GM10266 (cell line): ENCODE measurements around the gene LCMT2.

Source experiments
- DNase-seq: peaks from one replicate; pipeline ENCODE4 v3.0.0; 2012; ENCODE audit errors: extremely low spot score
- TF ChIP-seq, protein P1 (sequence below): IDR thresholded peaks from 2 replicates; pipeline ENCODE4 v1.5.1; 2012; ENCODE audit warnings: mild to moderate bottlenecking, low read depth; ENCODE audit not compliant: control insufficient read depth, insufficient read depth; ENCODE audit errors: missing control alignments

The LCMT2 gene

DNA sequence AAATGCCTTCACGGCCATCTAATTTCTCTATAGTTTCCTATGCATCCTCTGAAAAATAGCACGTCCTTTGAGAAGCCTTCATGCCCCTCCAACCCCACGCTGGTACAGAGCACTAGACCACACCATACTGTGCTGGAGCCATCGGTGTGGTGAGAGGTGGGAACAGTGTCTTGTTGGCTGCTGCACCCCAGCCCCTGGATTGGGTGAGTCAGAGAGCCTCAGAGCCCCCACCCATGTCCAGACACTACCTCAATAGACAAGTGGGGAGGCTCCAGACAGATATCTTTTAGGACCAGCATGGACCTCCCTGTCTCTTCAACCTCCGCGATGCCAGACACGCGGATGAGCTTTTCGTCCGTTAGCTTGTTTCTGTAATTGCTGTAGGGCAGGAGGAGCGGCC lies 51.5 kb downstream of the LCMT2 start:
- no peak for DNase-seq
- TF ChIP-seq, protein P1, sequence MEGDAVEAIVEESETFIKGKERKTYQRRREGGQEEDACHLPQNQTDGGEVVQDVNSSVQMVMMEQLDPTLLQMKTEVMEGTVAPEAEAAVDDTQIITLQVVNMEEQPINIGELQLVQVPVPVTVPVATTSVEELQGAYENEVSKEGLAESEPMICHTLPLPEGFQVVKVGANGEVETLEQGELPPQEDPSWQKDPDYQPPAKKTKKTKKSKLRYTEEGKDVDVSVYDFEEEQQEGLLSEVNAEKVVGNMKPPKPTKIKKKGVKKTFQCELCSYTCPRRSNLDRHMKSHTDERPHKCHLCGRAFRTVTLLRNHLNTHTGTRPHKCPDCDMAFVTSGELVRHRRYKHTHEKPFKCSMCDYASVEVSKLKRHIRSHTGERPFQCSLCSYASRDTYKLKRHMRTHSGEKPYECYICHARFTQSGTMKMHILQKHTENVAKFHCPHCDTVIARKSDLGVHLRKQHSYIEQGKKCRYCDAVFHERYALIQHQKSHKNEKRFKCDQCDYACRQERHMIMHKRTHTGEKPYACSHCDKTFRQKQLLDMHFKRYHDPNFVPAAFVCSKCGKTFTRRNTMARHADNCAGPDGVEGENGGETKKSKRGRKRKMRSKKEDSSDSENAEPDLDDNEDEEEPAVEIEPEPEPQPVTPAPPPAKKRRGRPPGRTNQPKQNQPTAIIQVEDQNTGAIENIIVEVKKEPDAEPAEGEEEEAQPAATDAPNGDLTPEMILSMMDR = no peak

- TF ChIP-seq, protein P1 = no peak
- no peak for DNase-seq
Measured at GRCh38 chr15:43277901-43278300, 52.5 kb downstream of the LCMT2 start.

DNA sequence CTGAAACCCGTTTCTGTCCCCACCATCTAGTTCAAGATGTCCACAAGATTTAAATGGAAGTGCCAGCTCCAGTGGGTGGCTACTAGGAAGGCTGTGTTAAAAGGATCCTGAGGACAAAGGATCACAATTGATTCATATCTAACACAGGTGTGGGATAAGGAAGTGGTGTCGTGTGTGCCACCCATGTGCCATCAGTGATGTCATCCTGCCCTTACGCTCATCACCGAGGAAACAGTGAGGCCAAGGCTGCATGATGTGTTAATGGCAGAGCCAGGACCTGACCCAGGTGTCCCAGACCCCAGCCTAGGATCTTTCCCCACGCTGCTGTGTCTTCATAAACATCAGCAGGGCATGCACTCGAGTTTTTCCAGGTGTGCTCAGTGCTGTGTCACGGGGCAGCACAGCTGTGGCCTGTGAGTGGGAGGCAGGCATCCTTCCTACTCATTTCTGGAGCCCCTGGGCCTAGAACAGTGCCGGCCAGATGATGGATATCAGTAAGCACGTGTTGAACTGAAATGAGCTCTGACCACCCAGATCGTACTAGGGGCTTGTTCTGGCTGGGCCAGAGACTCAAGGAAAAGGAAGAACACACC lies 53.0 kb downstream of the LCMT2 start:
- no peak for DNase-seq
- TF ChIP-seq, protein P1 = no peak

DNA sequence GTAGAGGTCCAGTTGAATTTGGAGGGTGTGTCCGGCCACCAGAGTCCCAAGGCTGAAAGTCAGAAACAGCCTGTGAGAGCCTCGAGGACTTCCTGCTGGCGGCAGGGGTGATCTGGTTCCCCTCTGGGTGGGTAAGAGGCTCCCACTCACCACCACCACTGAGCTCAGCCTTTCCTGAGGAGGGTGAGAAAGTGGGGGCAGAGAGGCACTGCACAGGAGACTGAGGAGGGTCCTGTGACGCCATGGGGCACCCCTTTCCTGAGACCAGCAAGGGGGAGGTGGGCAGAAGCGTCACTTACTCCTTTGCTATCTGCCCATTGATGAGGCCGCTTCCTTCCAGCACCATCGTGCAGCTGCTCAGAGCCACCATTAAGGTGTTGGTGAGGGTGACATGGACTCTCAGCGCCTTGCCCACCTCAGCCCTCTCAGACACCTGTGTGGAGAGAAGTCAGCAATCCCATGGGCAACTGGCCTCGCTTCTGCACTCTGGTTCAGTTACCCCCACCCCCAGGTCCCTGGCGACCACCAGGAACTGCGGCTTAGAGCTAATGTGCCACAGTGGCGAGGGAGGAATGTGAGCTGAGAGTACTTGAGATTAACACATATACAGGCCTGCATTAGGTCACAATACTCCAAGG lies 53.7 kb downstream of the LCMT2 start:
- no peak for DNase-seq
- TF ChIP-seq, protein P1 = no peak

DNA sequence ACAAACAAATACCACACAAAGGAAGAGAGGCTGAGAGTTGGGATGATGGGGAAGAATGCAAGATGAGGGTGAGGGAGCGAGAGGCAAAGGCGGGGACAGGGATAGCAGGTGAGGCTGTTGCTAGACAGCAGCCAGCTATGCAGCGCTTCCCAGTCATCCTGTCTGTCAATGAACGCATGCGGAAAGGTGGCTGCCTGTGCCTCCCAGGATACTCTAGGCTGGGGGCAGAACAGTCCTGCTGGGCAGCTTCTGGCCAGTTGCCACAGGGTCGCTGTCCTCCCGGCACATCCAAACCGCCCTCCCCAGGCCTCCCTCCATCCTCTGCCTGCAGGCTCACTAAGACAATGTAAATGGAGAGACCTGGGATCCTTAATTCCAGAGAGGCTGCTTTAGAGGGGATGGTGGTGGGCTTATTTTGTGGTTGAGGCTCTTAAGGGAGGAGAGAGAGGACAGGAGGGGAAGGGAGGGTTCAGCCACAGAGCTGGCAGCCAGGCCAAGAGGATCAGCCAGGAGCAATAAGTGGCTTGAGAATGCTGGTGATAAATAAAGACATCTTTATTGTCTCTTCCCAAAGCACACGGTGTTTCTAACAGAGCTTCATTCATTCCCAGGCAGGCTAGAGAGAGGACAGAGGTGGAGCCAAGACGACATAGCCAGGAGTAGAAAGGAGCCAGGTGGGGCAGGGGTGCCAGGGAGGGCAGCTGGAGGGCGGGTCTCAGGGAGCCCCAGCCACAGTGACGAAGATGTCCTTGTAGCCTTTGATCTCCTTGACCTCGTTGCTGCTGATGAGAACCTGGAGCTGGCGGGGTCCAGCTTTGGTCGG lies 54.4 kb downstream of the LCMT2 start:
- TF ChIP-seq, protein P1 = no peak
- DNase-seq = no peak

DNA sequence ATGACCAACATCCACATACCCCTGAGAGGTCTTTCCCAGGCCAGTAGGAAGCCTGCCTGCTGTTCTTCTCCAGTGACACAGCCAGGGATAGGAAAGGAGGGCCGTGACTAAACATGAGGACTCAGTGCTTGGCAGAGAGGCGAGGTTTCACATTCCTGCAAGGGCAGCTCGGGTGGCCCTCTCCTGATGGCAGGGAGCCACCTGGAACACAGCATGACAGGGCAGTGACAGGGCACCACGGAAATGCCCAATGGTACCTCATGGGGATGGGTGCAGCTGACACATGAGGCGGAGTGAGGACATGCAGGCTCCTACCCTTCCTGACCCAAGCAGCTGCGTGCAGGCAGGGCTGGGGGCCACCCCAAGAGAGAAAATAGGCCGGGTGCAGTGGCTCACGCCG lies 56.2 kb downstream of the LCMT2 start:
- no peak for DNase-seq
- TF ChIP-seq, protein P1 = no peak
